K562 (cell line): ENCODE data around the gene DOCK4. TPM values are rescaled to one million over a fixed set of nuclear protein-coding genes. Genes with fewer than 3 reads are reported as not detected.

Experiments used
- ATAC-seq: fragments of 200-7000 bp; cut with Tn5 transposase; 3 replicates; pipeline ENCODE4 v1.9.1; 2020; ENCODE audit warnings: moderate library complexity
- BruUV-seq: library from RNA; stranded (reverse); fragments of 400-500 nt; replicated peaks from 2 replicates; lab custom pipeline; 2021; lab: Mats Ljungman, UMichigan
- CTCF ChIA-PET: fragments of 300-600 bp; formaldehyde crosslinking; extraction: SDS; loops from one replicate; lab custom pipeline; 2021; ENCODE audit warnings: low intra/inter-chr PET ratio; lab: Yijun Ruan, JAX
- POLR2A ChIA-PET: fragments of 300-600, 350-650 bp; sonication (Branson Sonifier 250); formaldehyde crosslinking; extraction: SDS; loops from one replicate; lab custom pipeline; 2021; ENCODE audit warnings: antibody characterized with exemption, inconsistent platforms; lab: Yijun Ruan, JAX
- DNase-seq, 4 experiments: peaks; one replicate each; pipeline versions ENCODE4 v3.0.0 to v3.0.0-alpha.2; 2011 to 2018; ENCODE audit warnings: low spot score in 3 of 4, mixed read lengths in 3 of 4; ENCODE audit errors: extremely low read depth in 1 of 4
- FAIRE-seq: peaks from 2 replicates; lab custom pipeline; 2011; peaks lifted over from hg19 to GRCh38; lab: Jason Lieb, UNC
- H2AFZ ChIP-seq: 2 replicates; pipeline ENCODE4 v1.6.0; 2011; ENCODE audit warnings: low read depth, low read length, control low read depth, inconsistent platforms
- H3K27ac ChIP-seq: fragments of 200-600 bp; 3 replicates; pipeline ENCODE4 v1.8.0; 2011; ENCODE audit warnings: low read depth, mild to moderate bottlenecking, control low read depth, inconsistent platforms, low read length, moderate library complexity, mixed read lengths; ENCODE audit errors: extremely low read depth
- H3K27me3 ChIP-seq, 2 experiments: fragments of 300-600 bp in 1 of 2; 2 replicates in 1 of 2; 3 replicates in 1 of 2; pipeline versions ENCODE4 v1.6.0 to v1.8.0; 2011; ENCODE audit warnings: inconsistent platforms in 2 of 2, low read length in 2 of 2, mild to moderate bottlenecking in 1 of 2, mixed read lengths in 1 of 2, moderate library complexity in 1 of 2; ENCODE audit not compliant: control insufficient read depth in 2 of 2, insufficient read depth in 2 of 2
- H3K36me3 ChIP-seq: fragments of 300-600 bp; 3 replicates; pipeline ENCODE4 v1.8.0; 2011; ENCODE audit warnings: mild to moderate bottlenecking, low read length, inconsistent platforms; ENCODE audit not compliant: control insufficient read depth, insufficient read depth
- H3K4me1 ChIP-seq, 2 experiments: fragments of 200-600 bp in 1 of 2; replicated peaks in 1 of 2; 2 replicates in 1 of 2; 3 replicates in 1 of 2; pipeline versions ENCODE4 v1.5.1 to v1.8.0; 2011; ENCODE audit warnings: inconsistent platforms in 2 of 2, low read length in 2 of 2, mild to moderate bottlenecking in 1 of 2, mixed read lengths in 1 of 2, moderate library complexity in 1 of 2; ENCODE audit not compliant: control insufficient read depth in 2 of 2, insufficient read depth in 2 of 2
- H3K4me2 ChIP-seq: 2 replicates; pipeline ENCODE4 v1.6.1; 2011; ENCODE audit warnings: low read length, control low read depth, inconsistent platforms, mixed read lengths; ENCODE audit not compliant: insufficient read depth
- H3K4me3 ChIP-seq: fragments of 200-600 bp; sonication (generic), shearing (Covaris generic); 2 replicates; pipeline ENCODE4 v1.5.1; 2016; ENCODE audit warnings: control low read depth, inconsistent platforms
- H3K79me2 ChIP-seq: fragments of 200-600 bp; 3 replicates; pipeline ENCODE4 v1.8.0; 2011; ENCODE audit warnings: low read length, inconsistent platforms; ENCODE audit not compliant: control insufficient read depth, insufficient read depth
- H3K9ac ChIP-seq, 2 experiments: 2 replicates each; pipeline versions ENCODE4 v1.6.0 to v1.6.1; 2011; ENCODE audit warnings: low read depth in 2 of 2, low read length in 2 of 2, control low read depth in 1 of 2, inconsistent platforms in 1 of 2, mild to moderate bottlenecking in 1 of 2, mixed read lengths in 1 of 2; ENCODE audit not compliant: insufficient read depth in 1 of 2
- H3K9me1 ChIP-seq: one replicate; pipeline ENCODE4 v1.6.0; 2011; ENCODE audit warnings: inconsistent platforms, mild to moderate bottlenecking, low read length, moderate library complexity; ENCODE audit not compliant: control insufficient read depth, insufficient read depth
- H3K9me3 ChIP-seq: replicated peaks from 2 replicates; pipeline ENCODE4 v1.5.1; 2011; ENCODE audit warnings: low read depth, low read length, inconsistent platforms; ENCODE audit not compliant: control insufficient read depth, insufficient read depth
- H4K20me1 ChIP-seq: replicated peaks from 2 replicates; pipeline ENCODE4 v1.6.1; 2011; ENCODE audit warnings: low read length, inconsistent platforms, mixed read lengths; ENCODE audit not compliant: control insufficient read depth, insufficient read depth
- KDM1A ChIP-seq, 2 experiments: fragments of 450-650 bp; IDR thresholded peaks; 2 replicates each; pipeline ENCODE4 v1.6.1; 2016; ENCODE audit warnings: mild to moderate bottlenecking in 2 of 2
- PPARD ChIP-seq: fragments of 250-450 bp; sonication (Bioruptor Pico); IDR thresholded peaks from 2 replicates; pipeline ENCODE4 v1.8.0; 2022; ENCODE audit warnings: inconsistent platforms, mild to moderate bottlenecking, moderate library complexity
- SREBF1 ChIP-seq: fragments of 150-350 bp; IDR thresholded peaks from 2 replicates; pipeline ENCODE4 v1.6.1; 2014; ENCODE audit warnings: antibody characterized with exemption, low read depth, low read length, borderline replicate concordance
- TFE3 ChIP-seq: fragments of 450-650 bp; formaldehyde crosslinking; IDR thresholded peaks from 2 replicates; pipeline ENCODE4 v1.4.0; 2020; ENCODE audit warnings: mild to moderate bottlenecking, mixed read lengths
- ZFP36 ChIP-seq: fragments of 150-350 bp; IDR thresholded peaks from 2 replicates; pipeline ENCODE4 v1.6.1; 2018; ENCODE audit warnings: low read length, low read depth; ENCODE audit not compliant: partially characterized antibody
- ZNF316 ChIP-seq: fragments of 450-650 bp; IDR thresholded peaks from 2 replicates; pipeline ENCODE4 v1.6.1; 2016
- WGBS: fragments of 100-300 bp; shearing (Covaris generic); methylation state at CpG from one replicate; pipeline ENCODE4 v1.1.6; 2016; ENCODE audit warnings: low coverage, mixed read lengths; ENCODE audit not compliant: insufficient coverage; ENCODE audit errors: missing lambda C conversion rate; 5-methylcytosine and 5-hydroxymethylcytosine counted together
- in situ Hi-C: fragments of 300-500 bp; cut with MboI; formaldehyde crosslinking; loops from 4 replicates; pipeline ENCODE4 v1.15.0; 2018; ENCODE audit warnings: inconsistent platforms, mixed read lengths
- intact Hi-C: fragments of 100-400 bp; cut with micrococcal nuclease; formaldehyde crosslinking; loops from 2 replicates; pipeline ENCODE4 v1.14.2; 2022
- polyA plus RNA-seq, 8 experiments: library from polyadenylated mRNA; depleted of rRNA in 4 of 8; stranded (reverse) in 5 of 8; unstranded in 3 of 8; fragments of >200 nt; fragmentation: Nextera tagmentation in 2 of 8; fragmentation: Illumina TruSeq in 1 of 8; extraction: Ambion mirVana in 2 of 8; extraction: Trizol in 1 of 8; gene quantifications; 2 replicates each; pipeline versions ENCODE4 v1.2.1 to v1.2.3, GENCODE V29; 2011 to 2014; ENCODE audit warnings: inconsistent platforms in 1 of 8, missing spikeins in 1 of 8
- total RNA-seq, 7 experiments: library from RNA; depleted of rRNA in 6 of 7; stranded (reverse); fragments of >200 nt in 6 of 7; fragmentation: Illumina TruSeq in 2 of 7; extraction: Trizol in 2 of 7; gene quantifications; 2 replicates each; pipeline versions ENCODE4 v1.2.1 to v1.2.3, GENCODE V29; 2011 to 2021; ENCODE audit warnings: low replicate concordance in 1 of 7

The DOCK4 gene
- total and polyA plus RNA-seq, 9 of the 15 experiments (the other 6 are each of a cell fraction or from before 2014, with no cell fraction given) = 0.42 to 5.7 (median 2.3) TPM

DNA sequence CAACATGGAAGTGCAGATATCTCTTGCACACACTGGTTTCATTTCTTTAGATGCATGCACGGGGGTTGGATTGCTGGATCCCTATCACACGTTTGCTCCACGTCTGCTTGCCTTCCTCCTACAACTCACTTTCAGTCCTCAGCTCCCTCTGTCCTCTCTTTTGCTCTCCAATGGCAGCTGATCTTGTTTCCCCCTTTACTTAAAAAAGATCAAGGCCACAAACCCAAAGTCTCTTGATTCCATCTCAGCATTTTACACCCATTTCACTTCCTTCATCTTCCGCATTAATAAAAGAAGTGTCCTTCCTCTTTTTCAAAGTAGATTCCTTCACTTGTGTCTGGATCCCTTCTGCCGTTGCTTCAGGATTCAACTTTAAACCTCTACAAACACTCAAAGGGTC is 245.2 kb downstream of the DOCK4 start (continued):
- TF ChIP-seq TFE3 (no peak), SREBF1 (no peak), ZNF316 (no peak)

- no peaks in the 10 kb centered on the region for H3K9me1 ChIP-seq
- H3K79me2 ChIP-seq = no peaks in the 10 kb centered on the region
- H3K27me3 ChIP-seq = peaks cover 3 to 9% of the 10 kb centered on the region in 2 experiments; a peak in 3 of 5 replicates
- H3K4me3 ChIP-seq = no peak overlapping the region
- CTCF ChIA-PET = no interaction called here
- in situ Hi-C loops (no loop called here), intact Hi-C loops (no loop called here)
- no peak overlapping the region for H3K27ac ChIP-seq
- no peaks in the 10 kb centered on the region for H4K20me1 ChIP-seq
- no peaks in the 10 kb centered on the region for H3K9me3 ChIP-seq
- FAIRE-seq (no peak), DNase-seq (no peak), ATAC-seq (no peak)
- BruUV-seq = no TSS peak
- no peak overlapping the region for H2AFZ ChIP-seq
- WGBS = 0% methylated on average over 4 of the region's 4 CpGs
- POLR2A ChIA-PET = interaction anchor here (0.6 kb wide), 1 partner anchor 128 kb away, joined by 3 read pairs; no protein-coding TSS in a partner anchor
- H3K9ac ChIP-seq = no peak overlapping the region
- no peaks in the 10 kb centered on the region for H3K36me3 ChIP-seq
- H3K4me2 ChIP-seq = no peak overlapping the region
- H3K4me1 ChIP-seq = peaks cover 0 to 2% of the 10 kb centered on the region in 2 experiments; a peak in 2 of 5 replicates
- TF ChIP-seq ZFP36 = no peak
- TF ChIP-seq KDM1A (IDR thresholded peaks at IDR 0.05) = 0 out of 4 replicates have a peak, but pooled peaks of 1 of the 2 experiments have one; percentile 13
- TF ChIP-seq PPARD (CRISPR knock-in tag) = no peak
Measured at GRCh38 chr7:111958896-111959295, 247.3 kb downstream of the DOCK4 start.
